Esophagus muscularis mucosa (tissue), 4 donors: ENCODE results near the gene MUC5B. TPM values are rescaled to one million over a fixed set of nuclear protein-coding genes. Genes with fewer than 3 reads are reported as not detected.
A peak's percentile ranks its signal among the peaks of the same experiment; 100 is the strongest.

ENCODE experiments used
- DNase-seq: peaks from one replicate; pipeline ENCODE4 v3.0.0-alpha.2; 2017; ENCODE audit errors: extremely low spot score
- H3K27ac ChIP-seq, 4 donors: fragments of 200-600 bp; sonication (generic); replicated peaks in 1 of 4; 1 replicate in 3 of 4; 2 replicates in 1 of 4; pipeline ENCODE4 v1.5.1; 2016 to 2019; ENCODE audit warnings: mild to moderate bottlenecking in 1 of 4
- H3K27me3 ChIP-seq, 4 donors: fragments of 200-600 bp; sonication (generic); one replicate each; pipeline versions ENCODE4 v1.5.1 to v1.6.0; 2016 to 2019
- H3K36me3 ChIP-seq, 4 donors: fragments of 200-600 bp; sonication (generic); one replicate each; pipeline ENCODE4 v1.5.1; 2016 to 2019
- H3K4me1 ChIP-seq, 4 donors: fragments of 200-600 bp; sonication (generic); one replicate each; pipeline ENCODE4 v1.5.1; 2016 to 2019
- H3K4me3 ChIP-seq, 4 donors: fragments of 200-600 bp; sonication (generic); 1 replicate in 2 of 4; 2 replicates in 2 of 4; pipeline ENCODE4 v1.5.1; 2016 to 2019; ENCODE audit warnings: mild to moderate bottlenecking in 4 of 4, moderate library complexity in 1 of 4
- H3K9me3 ChIP-seq, 4 donors: fragments of 200-600 bp; sonication (generic); 1 replicate in 3 of 4; 2 replicates in 1 of 4; pipeline ENCODE4 v1.5.1; 2016 to 2019
- EP300 ChIP-seq: sonication (generic); formaldehyde crosslinking; IDR thresholded peaks from one replicate; pipeline ENCODE4 v1.6.1; 2017; ENCODE audit warnings: antibody characterized with exemption
- POLR2A ChIP-seq: fragments of 450-650 bp; IDR thresholded peaks from one replicate; pipeline ENCODE4 v1.6.1; 2017; ENCODE audit warnings: antibody characterized with exemption, moderate library complexity, mild to moderate bottlenecking, low read depth
- POLR2AphosphoS5 ChIP-seq, 2 donors: sonication (generic); formaldehyde crosslinking; IDR thresholded peaks; one replicate each; pipeline ENCODE4 v1.6.1; 2017; ENCODE audit warnings: antibody characterized with exemption in 2 of 2
- WGBS: methylation state at CpG from one replicate; pipeline ENCODE4 v1.1.5; 2018; 5-methylcytosine and 5-hydroxymethylcytosine counted together
- intact Hi-C: fragments of 100-400 bp; cut with DNase I; formaldehyde crosslinking; loops from one replicate; pipeline ENCODE4 v1.15.1; 2023
- total RNA-seq, 4 donors: library from RNA; depleted of rRNA; stranded (reverse); fragments of >200 nt; gene quantifications; one replicate each; pipeline versions ENCODE4 v1.1.0 to v1.2.1, GENCODE V29; 2016
- TF ChIP-seq, protein P1 (sequence below), 3 experiments: fragments of 200-600 bp in 2 of 3; fragments of 450-650 bp in 1 of 3; sonication (generic) in 2 of 3; IDR thresholded peaks; one replicate each; pipeline ENCODE4 v1.5.1; 2017 to 2019; ENCODE audit warnings: antibody characterized with exemption in 3 of 3, mild to moderate bottlenecking in 2 of 3, moderate library complexity in 1 of 3

Gene MUC5B
- total RNA-seq, 4 donors from 2014 or later: under 0.01 to 0.45 (median 0.06) TPM; not detected in 1

- no peaks in the 10 kb centered on the region for H3K9me3 ChIP-seq
Measured at GRCh38 chr11:1276866-1277615, 54.2 kb downstream of the MUC5B start.

GRCh38 chr11:1277936-1278512 lies 55.2 kb downstream of the MUC5B start:
- H3K4me1 ChIP-seq: peaks cover 7 to 22% (median 15%) of the 10 kb centered on the region in 4 donors
- H3K36me3 ChIP-seq: peaks cover 34 to 91% (median 84%) of the 10 kb centered on the region in 4 donors
- WGBS: 96% methylated on average over 11 of the region's 27 CpGs
- H3K27me3 ChIP-seq: no peaks in the 10 kb centered on the region
- H3K27ac ChIP-seq: no peak overlapping the region
- intact Hi-C loops: no loop called here
- DNase-seq: no peak
- H3K4me3 ChIP-seq: no peak overlapping the region
- H3K9me3 ChIP-seq: no peaks in the 10 kb centered on the region
- TF ChIP-seq EP300 (no peak), POLR2AphosphoS5 (IDR thresholded peaks at IDR 0.05) (no peak), POLR2A (no peak)
- TF ChIP-seq, protein P1, sequence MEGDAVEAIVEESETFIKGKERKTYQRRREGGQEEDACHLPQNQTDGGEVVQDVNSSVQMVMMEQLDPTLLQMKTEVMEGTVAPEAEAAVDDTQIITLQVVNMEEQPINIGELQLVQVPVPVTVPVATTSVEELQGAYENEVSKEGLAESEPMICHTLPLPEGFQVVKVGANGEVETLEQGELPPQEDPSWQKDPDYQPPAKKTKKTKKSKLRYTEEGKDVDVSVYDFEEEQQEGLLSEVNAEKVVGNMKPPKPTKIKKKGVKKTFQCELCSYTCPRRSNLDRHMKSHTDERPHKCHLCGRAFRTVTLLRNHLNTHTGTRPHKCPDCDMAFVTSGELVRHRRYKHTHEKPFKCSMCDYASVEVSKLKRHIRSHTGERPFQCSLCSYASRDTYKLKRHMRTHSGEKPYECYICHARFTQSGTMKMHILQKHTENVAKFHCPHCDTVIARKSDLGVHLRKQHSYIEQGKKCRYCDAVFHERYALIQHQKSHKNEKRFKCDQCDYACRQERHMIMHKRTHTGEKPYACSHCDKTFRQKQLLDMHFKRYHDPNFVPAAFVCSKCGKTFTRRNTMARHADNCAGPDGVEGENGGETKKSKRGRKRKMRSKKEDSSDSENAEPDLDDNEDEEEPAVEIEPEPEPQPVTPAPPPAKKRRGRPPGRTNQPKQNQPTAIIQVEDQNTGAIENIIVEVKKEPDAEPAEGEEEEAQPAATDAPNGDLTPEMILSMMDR (IDR thresholded peaks at IDR 0.05): no peak

More at GRCh38 chr11:1276866-1277615, 54.2 kb downstream of the MUC5B start:
- Histone ChIP-seq H3K36me3 (peaks cover 33 to 93% (median 84%) of the 10 kb centered on the region in 4 donors), H3K4me1 (peaks cover 7 to 21% (median 14%) of the 10 kb centered on the region in 4 donors), H3K27me3 (no peaks in the 10 kb centered on the region), H3K4me3 (no peak overlapping the region), H3K27ac (peak overlapping the region; percentile 38 to 68 (median 66))
- no peak for DNase-seq
- WGBS: 95% methylated on average over 24 of the region's 37 CpGs
- no peak for TF ChIP-seq POLR2AphosphoS5 (IDR thresholded peaks at IDR 0.05)
- TF ChIP-seq EP300: no peak
- TF ChIP-seq POLR2A: no peak
- TF ChIP-seq, protein P1 (IDR thresholded peaks at IDR 0.05): no peak
- intact Hi-C loops: no loop called here

DNA sequence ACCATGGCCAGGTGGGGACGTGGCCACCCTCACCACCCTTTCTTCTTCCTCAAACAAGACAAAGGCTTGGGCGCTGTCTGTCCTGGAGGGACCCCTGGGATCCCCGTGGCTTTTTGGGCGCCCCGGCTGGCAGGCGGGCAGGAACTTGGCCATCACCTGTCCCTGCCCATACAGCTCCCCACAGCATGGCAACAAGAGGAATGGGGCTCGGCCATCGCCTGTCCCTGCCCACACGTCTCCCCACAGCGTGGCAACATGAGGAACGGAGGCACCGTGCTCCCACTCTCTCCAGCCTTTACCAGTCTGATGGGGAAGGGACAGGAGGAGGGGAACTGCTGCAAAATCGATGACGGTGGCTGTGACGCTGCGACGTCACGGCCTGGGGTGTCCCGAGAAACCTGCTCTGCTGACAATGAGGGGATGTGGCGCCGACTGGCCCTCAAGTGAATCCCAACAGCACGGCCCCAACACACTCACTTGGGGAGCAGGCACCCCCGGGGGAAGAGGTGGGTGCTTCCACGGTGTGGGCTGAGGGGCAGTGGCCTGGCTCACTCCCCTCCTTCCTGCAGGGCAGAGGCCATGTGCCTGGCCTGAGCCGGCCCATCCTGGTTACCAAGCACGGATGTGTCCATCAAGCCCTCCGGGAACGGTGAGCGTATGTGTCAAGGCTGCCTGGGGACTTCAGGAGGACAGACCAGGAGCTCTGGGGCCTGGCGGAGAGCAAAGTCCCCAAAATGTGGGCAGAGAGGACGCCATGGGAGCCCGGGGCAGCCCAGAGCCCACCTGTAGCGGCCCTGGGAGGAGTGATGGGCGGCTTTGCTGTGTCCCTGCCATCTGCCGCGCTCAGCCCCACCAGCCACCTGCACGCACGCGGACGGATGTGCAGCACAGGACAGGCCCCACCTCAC lies 56.2 kb downstream of the MUC5B start:
- no peaks in the 10 kb centered on the region for H3K9me3 ChIP-seq
- 93% methylated on average over 30 of the region's 40 CpGs for WGBS
- no peak overlapping the region for H3K27ac ChIP-seq
- intact Hi-C loops: no loop called here
- no peak for DNase-seq
- H3K4me1 ChIP-seq: peaks cover 7 to 22% (median 15%) of the 10 kb centered on the region in 4 donors
- no peak overlapping the region for H3K4me3 ChIP-seq
- peaks cover 42 to 94% (median 89%) of the 10 kb centered on the region in 4 donors for H3K36me3 ChIP-seq
- TF ChIP-seq POLR2AphosphoS5 (IDR thresholded peaks at IDR 0.05): no peak
- TF ChIP-seq POLR2A: no peak
- TF ChIP-seq, protein P1 (IDR thresholded peaks at IDR 0.05): no peak
- TF ChIP-seq EP300: no peak
- H3K27me3 ChIP-seq: no peaks in the 10 kb centered on the region

DNA sequence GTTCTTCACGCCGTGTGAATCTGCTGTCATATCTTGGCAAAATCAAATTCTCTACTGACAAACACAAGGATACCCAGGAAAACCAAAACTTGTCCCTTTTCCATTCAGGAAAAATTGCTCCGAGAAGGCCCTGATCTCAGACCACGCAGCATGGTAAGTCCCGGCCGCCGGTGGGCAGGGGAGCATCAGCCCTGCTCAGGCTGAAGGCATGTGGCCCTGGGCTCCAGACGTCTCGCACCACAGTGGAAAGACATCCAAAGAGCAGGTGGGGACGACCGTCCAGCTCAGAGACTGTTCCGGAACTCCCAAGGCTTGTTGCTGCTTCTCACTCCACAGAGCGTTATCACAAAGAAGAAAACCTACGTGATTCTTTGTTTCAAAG lies 56.8 kb downstream of the MUC5B start:
- WGBS: 88% methylated on average over 12 of the region's 14 CpGs
- Histone ChIP-seq H3K27me3 (no peaks in the 10 kb centered on the region), H3K27ac (no peak overlapping the region), H3K9me3 (no peaks in the 10 kb centered on the region), H3K4me3 (no peak overlapping the region), H3K4me1 (peaks cover 7 to 22% (median 15%) of the 10 kb centered on the region in 4 donors), H3K36me3 (peaks cover 49 to 94% (median 88%) of the 10 kb centered on the region in 4 donors)
- no peak for TF ChIP-seq POLR2AphosphoS5 (IDR thresholded peaks at IDR 0.05)
- TF ChIP-seq POLR2A: no peak
- TF ChIP-seq EP300: no peak
- TF ChIP-seq, protein P1 (IDR thresholded peaks at IDR 0.05): no peak
- no peak for DNase-seq
- intact Hi-C loops: no loop called here
